AG20443 (cell line): Measurements from ENCODE around the gene NAA50.
A peak's percentile ranks its signal among the peaks of the same experiment; 100 is the strongest.

Experiments
- DNase-seq: peaks from one replicate; pipeline ENCODE4 v3.0.0; 2012; ENCODE audit warnings: low spot score, mixed read lengths

NAA50 gene

DNA sequence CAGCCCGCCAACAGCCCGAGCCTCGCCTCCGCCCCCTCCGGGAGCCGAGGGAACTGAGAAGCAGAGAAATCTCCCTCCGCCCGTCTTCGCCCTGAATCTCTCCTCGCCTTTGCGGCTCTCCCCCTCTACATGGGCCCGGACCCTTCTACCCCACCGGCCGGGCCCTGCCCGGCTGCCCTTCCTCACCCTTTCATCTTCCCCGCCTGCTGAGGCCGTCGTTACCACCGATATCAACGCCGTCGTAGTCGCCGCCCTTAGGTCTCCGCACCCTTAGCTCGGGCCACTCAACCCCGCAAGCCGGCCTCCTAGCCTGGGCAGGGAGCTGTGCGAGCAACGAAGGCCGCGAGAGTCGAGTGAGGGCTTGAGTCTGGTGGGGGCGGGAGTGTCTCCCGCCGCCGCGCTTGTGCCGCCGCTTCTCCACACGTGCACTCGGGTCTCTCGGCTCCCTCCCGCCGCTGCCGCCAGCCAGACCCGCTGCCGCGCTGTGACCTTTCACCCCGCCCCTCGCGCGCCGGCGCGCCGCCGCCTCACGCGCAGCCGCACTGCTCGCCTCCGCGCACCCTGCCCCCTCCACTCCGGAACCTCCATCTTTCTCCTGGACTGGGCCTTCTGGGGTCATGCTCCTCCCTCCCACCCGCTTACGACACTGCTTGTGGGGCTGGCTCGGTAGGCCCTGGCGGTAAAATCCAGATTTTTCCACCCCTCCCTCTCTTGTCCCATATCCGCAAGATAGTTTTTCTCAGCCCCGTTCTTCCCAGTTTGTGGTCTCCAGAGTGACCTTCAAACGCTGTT lies at the start of gene NAA50:
NAA50 (minus strand) TSS at position 494 of the 792 bp plus-strand sequence; CDS start at position 194, 300 bp downstream.
- DNase-seq: peak; percentile 96

DNA sequence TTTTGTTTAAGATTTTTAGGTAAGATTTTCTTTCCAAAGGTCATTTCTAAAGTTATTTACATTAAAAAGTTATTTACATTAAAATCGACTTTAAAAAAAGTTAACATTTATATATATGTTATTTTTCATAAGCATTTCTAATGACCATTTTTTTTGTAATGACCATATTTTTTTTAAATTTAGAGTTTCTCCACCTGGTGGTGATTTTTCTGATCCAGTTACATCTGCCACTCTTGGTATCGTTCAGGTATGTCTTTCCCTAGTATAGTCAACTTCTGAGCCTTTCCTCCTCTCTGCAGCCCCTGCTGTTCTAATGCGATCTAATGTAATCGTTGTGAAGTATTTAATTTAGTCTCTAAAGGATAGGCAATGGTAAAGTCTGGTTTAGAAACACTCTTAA lies 49.6 kb upstream of the NAA50 start:
- DNase-seq: no peak

DNA sequence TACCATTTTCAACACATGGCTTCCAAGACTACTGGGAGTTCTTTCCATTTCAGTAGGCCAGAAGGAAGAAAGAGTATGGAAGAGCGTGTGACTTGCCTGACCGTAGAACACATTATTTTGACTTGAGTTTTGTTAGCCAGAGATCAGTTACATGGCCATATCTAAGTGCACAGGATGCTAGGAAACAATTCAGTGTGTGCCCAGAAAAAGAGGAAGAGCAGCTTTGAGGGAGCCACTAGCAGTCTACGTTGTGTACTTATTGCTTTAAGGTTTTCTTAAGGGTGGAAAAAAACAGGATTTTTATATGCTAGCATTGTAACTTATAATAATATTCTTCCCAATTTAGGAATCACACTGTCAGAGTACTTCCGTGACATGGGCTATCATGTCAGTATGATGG lies 48.5 kb upstream of the NAA50 start:
- no peak for DNase-seq

DNA sequence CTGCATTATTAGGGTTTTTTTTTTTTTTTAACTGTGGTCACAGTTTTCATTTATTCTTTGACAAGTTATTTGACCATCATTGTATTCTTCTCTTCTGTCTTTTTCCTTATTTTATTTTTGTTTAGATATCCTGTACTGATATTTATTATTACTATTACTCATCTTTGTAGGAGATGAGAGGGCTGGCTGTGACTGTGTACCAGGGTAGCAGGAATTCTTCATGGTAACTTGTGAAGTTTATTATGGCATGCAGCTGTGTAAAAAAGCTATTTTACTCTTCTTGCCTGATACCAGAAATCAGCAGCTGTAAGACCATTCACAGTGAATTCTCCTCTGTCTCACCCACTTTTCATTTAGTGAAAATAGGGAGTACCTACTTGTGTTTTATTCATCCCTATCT lies 45.3 kb upstream of the NAA50 start:
- DNase-seq: no peak

DNA sequence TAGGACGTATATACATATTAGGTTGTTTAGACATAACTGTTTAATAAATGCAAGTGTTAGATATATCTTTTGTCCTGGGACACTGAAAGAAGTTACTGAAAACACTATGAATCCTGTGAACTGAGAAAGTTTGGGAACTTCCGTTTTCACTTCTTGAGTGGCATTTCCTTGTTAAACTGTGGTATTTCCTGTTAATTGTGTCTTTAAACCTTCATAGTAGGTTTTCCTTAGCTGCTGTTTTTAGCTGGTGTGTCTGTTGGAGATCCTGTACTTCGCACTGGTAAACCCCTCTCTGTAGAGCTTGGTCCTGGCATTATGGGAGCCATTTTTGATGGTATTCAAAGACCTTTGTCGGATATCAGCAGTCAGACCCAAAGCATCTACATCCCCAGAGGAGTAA lies 37.9 kb upstream of the NAA50 start:
- no peak for DNase-seq

DNA sequence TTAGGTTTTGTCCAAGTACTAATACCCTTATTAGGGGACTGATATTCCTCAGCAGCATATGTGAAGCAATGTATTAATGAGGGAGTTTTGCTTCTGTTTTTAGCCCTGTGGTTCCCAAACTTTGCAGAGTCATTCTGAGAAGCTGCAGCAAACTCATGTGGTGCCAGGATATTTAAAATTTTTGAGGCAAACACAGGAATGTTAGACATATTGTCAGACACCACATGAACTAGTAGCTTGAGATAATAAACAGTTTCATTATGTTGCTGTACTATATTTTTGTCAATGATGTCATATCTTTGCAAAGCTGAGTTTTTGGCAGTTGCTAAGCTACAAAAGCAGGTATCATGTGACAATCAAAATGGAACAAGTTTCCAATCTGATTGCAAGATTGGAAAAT lies 37.4 kb upstream of the NAA50 start:
- DNase-seq: peak; percentile 84

DNA sequence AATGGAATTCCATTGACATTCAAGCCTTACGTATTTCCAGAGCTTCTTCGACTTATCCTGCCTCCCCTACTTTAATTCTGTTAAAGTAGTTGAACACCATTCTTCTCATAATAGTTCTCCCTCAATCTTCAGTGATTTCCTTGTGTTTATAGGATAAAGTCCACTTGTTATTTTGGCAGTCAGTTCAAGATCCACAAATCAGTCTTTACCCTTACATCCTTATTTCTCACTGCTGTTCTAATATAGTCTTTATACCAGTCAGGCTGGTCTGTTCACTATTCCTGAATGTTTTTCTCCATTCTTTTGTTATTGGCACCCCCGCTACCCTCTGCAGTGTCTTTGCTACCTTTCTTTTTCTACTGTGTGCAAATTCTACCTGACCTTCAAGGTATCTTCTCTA lies 30.5 kb upstream of the NAA50 start:
- DNase-seq: no peak

DNA sequence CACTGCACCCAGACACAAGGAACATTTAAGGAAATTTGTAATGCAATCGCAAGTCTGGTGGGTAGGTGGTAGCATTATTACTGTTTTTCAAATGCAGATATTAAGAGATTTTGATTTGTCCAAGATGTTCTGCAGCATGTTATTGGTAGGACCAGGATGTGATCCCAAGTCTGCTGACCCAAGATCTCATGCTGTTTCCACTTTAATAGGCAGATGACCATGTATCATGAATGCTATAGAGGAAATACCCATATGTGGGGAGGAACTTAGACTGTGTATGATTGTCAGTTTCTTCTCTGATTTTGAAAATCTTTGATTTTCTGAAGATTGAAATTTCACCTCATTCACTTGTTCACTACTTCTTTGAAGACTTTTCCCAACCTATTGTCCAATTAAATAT lies 29.5 kb upstream of the NAA50 start:
- no peak for DNase-seq

DNA sequence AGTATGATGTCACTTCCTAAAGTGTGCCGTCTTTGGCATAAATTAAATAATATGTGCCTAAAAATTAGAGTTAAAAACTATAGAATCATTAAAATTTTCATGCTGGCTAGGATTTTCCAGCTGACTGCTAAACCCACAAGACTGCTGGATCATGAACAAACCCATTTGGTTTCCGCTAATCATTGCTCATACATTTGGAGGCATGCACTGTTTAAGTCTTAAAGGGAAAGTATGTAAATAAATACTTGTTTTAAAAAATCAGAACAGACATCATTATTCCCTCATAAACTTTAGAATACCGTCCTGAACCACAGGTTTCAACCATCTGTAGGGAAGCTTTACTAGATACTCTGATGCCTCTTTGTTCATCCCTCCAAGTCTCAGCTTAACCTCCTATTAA lies 27.3 kb upstream of the NAA50 start:
- DNase-seq: peak; percentile 72

DNA sequence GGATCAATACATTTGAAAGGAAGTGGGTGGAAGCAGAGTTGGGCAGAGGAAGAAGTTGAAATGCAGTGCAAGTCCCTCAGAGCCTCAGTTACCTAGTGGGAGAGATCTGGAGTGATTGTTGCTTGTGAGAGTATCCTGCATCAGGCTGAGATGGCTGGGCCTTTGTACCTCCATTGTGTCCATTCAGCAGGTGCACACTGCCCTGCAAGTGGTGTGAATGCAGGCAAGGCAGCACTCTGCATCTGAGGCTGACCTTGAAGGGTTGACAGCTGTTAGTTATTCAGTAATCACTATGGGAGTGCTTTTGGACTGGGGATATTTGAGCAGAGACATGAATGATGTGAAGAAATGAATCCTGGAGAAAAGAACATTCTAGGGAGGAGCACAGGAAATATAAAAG lies 25.9 kb upstream of the NAA50 start:
- no peak for DNase-seq

DNA sequence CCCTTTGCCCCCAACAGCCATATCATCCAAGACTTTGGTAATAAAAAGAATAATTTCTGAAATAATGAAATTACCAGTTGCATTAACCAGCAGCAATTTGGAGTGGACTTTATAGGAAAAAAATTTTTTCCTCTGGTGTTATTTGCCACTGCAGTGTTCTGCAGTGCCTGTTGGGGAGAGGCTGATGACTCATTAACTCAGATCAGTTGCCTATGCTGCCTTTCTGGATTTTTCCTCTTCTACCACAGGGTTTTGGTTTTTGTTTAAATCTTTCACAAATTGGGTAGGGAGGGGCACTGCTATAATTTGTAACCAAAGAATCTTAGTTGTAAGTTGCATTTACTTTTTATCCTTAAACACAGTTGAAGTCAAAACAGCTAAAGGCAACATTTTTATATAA lies 23.5 kb upstream of the NAA50 start:
- DNase-seq: peak; percentile 82

DNA sequence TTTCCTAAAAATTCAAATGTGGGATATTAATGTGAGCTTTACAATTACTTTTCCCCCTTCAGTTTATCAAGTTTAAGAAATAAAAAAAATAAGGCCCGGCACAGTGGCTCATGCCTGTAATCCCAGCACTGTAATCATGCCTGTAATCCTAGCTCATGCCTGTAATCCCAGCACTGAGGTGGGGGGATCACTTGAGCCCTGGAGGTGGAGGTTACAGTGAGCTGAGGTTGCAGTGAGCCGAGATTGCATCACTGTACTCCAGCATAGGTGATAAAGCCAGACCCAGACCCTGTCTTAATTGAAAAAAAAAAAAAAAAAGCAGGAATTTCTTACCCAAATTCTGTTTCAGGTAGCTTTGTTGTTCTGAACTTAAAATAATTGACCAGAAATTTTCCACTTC lies 18.6 kb upstream of the NAA50 start:
- DNase-seq: no peak

DNA sequence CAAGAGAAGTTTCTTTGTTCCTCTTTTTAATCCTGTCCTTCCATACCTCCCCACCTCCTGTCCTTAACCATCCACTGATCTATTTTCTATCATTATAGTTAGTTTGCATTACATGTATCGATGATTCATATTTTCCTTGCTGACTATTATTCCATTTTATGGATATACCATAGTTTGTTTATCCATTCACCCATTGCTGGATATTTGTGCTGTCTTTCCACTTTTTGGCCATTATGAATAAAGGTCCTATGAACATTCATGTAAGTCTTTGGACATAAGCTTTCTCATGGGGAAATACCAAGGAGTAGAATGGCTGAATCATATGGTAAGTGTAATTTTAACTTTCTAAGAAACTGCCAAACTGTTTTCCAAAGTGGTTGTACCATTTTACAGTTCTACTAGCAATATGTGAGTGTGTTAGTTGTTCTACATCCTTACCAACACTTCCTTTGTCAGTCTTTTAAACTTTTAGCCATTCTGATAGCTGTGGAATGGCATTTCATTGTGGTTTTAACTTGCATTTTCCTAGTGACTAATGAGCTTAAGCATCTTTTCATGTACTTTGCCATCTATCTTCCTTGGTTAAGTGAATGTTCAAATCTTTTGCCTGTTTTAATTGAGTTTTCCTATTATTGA lies 12.5 kb upstream of the NAA50 start:
- peak; percentile 16 for DNase-seq

DNA sequence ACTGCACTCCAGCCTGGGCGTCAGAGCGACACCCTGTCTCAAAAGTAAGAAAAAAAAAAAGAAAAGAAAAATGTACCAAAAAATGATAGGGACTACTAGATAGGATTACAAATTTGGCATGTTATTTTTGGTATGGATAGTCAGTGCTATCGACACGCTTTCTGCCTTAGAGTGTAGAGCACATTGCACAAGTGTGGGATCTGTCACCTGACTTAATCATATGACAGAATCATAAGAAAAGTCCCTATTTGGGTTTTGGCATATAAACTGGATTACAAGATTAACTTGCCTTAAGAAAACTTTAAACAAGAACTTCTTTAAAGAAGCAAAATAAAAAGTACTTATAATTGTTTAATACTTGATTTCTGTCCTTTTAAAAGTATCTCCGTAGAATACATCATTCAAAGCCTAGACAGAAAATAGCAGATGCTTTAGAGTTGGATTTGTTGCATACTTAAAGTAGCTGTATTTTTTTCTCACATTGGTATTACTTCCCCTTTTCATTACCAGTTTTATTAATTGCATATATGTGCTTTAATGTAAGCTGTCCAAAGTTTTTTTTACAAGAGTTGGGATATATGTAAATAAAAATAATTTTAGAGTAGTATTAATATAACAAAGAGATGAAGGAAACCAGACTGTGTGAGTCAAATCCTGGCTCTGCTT lies 8.6 kb upstream of the NAA50 start:
- DNase-seq: no peak

DNA sequence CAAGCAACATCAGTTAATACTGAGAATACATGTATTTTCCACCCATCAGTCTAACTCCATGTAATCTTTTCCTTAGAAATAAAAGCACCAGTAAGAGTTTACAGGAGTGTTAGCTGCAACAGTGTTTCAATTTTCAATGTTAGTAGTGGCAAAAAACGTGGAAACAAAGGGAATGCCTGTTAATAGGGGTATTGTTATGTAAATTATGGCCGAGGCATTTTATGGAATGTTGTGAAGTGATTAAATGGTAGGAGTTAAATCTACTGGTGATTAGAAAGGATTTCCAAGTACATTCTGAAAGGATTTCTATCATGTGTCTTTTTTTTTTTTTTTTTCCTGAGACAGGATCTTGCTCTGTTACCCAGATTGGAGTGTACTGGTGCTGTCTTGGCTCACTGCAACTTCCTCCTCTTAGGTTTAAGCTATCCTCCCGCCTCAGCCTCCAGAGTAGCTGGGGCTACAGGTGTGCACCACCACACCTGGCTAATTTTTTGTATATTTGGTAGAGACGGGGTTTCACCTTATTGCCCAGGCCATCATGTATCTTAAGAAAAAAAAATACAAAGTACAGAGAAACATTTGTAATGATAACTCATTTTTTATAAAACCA lies 7.4 kb upstream of the NAA50 start:
- DNase-seq: no peak

DNA sequence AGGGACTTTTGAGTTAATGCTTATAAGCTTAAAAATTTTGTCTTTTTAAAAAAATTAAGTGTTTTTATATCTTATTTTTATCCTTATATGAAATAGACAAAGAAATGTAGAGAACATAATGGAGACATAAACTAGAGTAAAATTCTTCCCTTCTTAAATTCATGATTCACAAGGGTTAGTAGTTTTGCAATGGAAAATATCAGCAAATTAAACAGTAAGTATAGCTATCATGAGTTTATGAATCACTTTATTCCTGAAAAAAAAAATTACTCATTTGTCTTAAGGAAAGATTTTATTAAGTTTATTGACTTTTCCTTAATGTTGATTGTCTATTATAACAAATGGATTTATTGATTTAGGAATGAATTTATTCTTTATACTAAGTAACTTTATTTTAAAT lies 5.1 kb upstream of the NAA50 start:
- no peak for DNase-seq

DNA sequence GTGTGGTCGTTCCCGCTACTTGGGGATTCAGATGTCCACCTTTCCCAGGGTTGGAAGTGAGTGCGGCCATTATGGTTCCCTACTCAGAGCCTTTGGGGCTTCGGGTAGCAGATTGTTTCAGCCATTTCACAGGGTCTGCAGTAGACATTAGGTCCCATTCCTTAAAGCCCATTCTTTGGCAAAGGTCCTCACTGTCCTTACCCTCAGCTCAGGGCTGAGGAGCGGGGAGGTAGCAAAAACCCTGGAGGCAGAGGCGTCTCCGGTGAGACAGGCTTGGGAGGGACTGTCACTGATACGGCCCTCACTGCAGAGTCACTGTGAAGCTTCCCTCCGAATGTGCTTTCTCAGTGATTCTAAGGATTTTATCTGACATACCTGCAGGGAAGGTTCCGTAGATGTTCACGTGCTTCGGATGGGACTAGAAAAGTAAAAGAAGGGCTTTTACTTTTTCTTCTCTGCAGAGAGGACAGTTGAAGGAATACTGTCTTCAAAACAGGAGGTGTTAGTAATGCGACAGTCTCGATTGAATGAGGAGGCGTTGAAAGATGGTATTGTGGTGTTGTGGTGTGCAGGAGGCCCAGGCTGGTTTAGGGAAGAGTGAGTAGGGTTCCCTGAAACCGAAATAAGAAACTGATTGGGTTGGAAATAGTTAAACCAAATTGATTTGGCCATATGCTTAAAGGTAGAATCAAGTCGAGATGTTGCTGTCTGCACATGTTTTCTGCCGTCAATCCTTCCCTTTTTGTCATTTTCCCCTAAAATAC lies 1.4 kb upstream of the NAA50 start:
- peak; percentile 9 for DNase-seq

DNA sequence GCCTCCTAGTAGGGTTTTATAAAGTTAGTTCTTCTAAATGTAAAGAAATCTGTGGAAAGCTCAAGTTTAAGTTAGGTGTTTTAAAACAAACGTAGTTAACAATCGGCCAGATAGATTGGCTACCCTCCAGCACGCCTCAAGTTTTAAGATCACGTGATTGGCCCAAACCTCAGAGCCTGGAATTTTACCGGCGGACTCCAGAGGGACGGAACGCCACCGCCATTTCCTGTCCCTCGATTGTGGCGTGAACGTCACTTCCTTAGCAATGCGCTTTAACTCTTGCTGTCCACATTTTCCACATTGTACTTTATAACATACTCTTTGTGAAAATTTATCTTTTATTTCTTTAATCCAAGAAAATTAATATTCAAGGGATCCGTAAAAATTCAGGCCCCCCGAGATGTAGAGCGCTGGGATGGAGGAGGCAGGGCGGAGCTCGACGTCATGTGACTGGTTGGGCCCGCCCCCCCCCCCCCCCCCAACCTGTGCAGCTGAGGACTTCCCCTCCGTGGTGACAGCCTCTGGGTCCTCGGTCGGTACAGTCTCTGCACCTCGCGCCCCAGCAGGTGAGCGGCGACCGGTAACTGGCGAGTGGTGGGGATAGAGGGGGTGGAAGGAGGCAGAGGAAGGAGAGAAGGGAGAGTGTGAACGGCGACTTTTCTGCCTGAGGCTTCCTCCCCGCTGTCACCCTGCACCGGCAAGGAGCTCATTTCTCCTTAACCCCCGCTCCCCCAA lies 666 bp upstream of the NAA50 start, which contains the start of gene ATP6V1A:
ATP6V1A (plus strand) TSS at position 488 of the 735 bp plus-strand sequence. CDS start 31,719 bp downstream, outside the sequence.
- DNase-seq: peak; percentile 90

DNA sequence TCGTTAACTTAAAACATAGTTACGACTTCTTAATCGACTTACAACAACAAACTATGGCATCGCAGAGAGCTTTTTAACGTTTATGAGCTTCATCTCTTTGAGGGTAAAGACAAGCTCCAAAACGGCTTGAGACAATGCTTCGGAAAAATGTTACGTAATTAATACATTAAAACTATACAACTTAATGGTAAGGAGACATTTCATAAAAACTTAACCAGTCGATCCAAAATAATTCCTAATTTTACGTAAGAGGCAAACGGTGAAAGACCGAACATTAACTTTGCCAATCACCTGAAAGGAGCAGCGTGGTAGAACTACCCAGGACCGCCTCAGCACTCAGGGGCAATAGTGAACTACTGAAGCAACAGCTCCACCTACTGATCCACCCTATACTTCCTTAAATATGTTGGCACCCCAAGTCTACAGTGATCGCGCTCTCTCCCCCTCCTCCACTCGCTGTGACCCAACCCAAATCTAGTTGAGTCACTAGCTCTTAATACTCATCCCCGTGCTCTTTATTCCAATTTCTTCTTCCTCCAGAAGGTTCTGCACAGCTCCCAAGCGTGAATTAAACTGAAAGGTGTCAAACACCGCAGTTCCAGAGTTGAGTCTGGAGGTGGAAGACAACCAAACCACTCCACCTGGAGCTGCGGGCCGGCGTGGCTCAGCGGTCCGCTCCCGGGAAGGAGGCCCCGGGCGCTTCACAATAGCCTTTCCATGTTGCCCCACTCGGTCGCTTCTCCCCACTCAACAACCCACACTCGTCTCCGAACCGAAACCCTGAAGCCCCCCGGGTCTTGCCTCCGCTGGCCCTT lies 901 bp downstream of the NAA50 start:
- peak; percentile 90 for DNase-seq

DNA sequence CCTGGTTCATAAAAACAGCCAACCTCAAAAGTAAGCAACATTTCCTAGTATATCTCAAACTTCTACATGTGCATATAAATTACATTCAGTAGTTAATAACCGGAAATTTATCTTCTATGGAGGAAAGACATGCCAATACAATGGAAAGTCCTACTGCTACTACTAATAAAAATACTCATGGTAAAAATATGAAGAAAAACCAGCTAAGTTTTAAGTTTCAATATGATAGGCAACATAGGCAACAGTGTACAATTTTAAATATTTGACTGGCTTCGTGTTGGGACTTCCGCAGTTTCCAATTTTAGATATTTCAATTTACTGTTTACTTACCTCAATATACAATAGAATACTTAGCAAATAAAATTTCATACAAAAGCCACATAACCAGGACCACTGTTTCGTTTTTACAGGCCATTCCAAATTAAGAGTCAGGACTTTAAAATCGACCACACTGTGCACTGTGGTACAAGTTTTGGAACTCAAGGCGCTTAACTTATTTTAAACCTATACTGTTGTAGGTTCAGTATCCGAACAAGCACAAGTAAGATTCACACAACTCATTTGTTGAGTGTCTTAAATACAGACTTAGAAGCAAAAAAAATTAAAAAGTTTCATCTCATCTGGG lies 2.9 kb downstream of the NAA50 start:
- DNase-seq: no peak
